ENCODE data around the gene FAH. TPM values are rescaled to one million over a fixed set of nuclear protein-coding genes. Genes with fewer than 3 reads are reported as not detected.

FAH gene
- total RNA-seq, 3 donors from 2014 or later: 19.1 to 21.9 (median 20.0) TPM

DNA sequence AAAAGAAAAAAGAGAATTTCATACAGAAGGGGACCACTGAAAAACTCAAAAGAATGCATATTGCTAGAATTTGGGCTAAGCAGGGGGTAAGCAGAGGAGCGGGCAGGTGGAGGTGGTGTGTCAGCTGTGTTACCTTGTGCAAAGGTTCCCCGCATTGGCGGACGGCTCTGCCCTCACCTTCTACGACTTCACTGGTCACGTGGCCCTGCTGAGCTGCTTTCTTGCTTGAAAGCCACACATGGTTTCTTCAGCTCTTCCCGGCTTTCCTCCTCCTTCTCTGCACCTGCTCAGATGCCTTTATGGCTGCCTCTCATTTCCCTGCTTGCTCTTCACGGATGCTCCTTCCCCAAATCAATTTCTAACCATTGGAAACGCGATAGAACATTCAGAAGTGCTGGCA is 30.5 kb downstream of the FAH start:
- DNase-seq: no peak
- ATAC-seq: no peak
- H3K36me3 ChIP-seq (ENCODE audit: low read depth): no peaks in the 10 kb centered on the region
- intact Hi-C loops (cut with DNase I, micrococcal nuclease): no loop called here
- no peak for TF ChIP-seq CTCF (IDR thresholded peaks at IDR 0.05)
- no peaks in the 10 kb centered on the region for H3K9me3 ChIP-seq
- no peaks in the 10 kb centered on the region for H3K4me1 ChIP-seq (ENCODE audit: low read depth)
- no peak overlapping the region for H3K4me3 ChIP-seq

- H3K4me3 ChIP-seq: no peak overlapping the region
- no peaks in the 10 kb centered on the region for H3K4me1 ChIP-seq (ENCODE audit: low read depth)
- H3K36me3 ChIP-seq (ENCODE audit: low read depth): no peaks in the 10 kb centered on the region
- ATAC-seq (no peak), DNase-seq (no peak)
- TF ChIP-seq CTCF (IDR thresholded peaks at IDR 0.05): no peak
- intact Hi-C loops (cut with DNase I, micrococcal nuclease): no loop called here
- H3K9me3 ChIP-seq: no peaks in the 10 kb centered on the region
These were observed 31.1 kb downstream of the FAH start for GRCh38 chr15:80183886-80184285.

DNA sequence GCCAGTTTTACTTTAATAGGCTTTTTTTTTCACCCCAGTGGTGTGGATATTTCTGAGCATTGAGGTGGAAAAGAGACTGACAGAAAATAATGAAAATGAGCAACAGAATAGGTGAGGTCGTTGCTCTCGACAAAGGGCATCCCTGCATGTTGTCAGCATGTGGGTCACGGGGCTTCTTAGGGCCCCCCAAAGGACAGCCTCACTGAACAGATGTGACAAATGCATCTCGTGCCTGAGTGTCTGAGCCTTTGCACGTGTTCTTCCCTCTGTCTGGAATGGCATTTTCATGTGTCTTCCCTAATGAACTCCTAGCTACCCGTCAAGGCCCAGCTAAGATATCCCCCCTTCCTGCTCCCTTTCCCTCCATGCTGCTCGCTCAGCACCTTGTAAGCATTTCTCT is 31.8 kb downstream of the FAH start:
- ATAC-seq: no peak
- no peak for DNase-seq
- Histone ChIP-seq H3K9me3 (no peaks in the 10 kb centered on the region), H3K4me1 (ENCODE audit: low read depth) (no peaks in the 10 kb centered on the region), H3K36me3 (ENCODE audit: low read depth) (no peaks in the 10 kb centered on the region), H3K4me3 (no peak overlapping the region)
- intact Hi-C loops (cut with DNase I, micrococcal nuclease): no loop called here
- no peak for TF ChIP-seq CTCF (IDR thresholded peaks at IDR 0.05)

- TF ChIP-seq CTCF (IDR thresholded peaks at IDR 0.05): no peak
- H3K9me3 ChIP-seq: no peaks in the 10 kb centered on the region
- ATAC-seq (no peak), DNase-seq (no peak)
- no peak overlapping the region for H3K4me3 ChIP-seq
- no peaks in the 10 kb centered on the region for H3K36me3 ChIP-seq (ENCODE audit: low read depth)
- intact Hi-C loops (cut with DNase I, micrococcal nuclease): no loop called here
- H3K4me1 ChIP-seq (ENCODE audit: low read depth): no peaks in the 10 kb centered on the region
These were observed 32.4 kb downstream of the FAH start for GRCh38 chr15:80185152-80185551.

DNA sequence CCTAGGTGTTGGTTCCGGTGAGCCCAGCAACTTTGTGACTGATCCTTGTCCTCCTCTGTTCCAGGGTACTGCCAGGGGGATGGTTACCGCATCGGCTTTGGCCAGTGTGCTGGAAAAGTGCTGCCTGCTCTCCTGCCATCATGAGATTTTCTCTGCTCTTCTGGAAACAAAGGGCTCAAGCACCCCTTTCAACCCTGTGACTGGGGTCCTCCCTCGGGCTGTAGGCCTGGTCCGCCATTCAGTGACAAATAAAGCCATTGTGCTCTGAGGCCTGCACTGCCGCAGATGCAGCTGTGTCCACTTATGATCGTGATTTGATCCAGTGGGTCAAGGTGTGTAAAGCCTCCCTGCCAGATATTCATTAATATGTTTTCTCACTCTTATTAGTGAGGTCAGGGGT is 33.3 kb downstream of the FAH start:
- intact Hi-C loops (cut with DNase I, micrococcal nuclease): no loop called here
- DNase-seq (no peak), ATAC-seq (no peak)
- Histone ChIP-seq H3K36me3 (ENCODE audit: low read depth) (no peaks in the 10 kb centered on the region), H3K4me3 (no peak overlapping the region), H3K9me3 (no peaks in the 10 kb centered on the region), H3K4me1 (ENCODE audit: low read depth) (no peaks in the 10 kb centered on the region)
- no peak for TF ChIP-seq CTCF (IDR thresholded peaks at IDR 0.05)

GRCh38 chr15:80186597-80186996 is 33.8 kb downstream of the FAH start:
- DNase-seq (no peak), ATAC-seq (no peak)
- no peaks in the 10 kb centered on the region for H3K36me3 ChIP-seq (ENCODE audit: low read depth)
- no peaks in the 10 kb centered on the region for H3K4me1 ChIP-seq (ENCODE audit: low read depth)
- no peaks in the 10 kb centered on the region for H3K9me3 ChIP-seq
- H3K4me3 ChIP-seq: no peak overlapping the region
- intact Hi-C loops (cut with DNase I, micrococcal nuclease): no loop called here
- no peak for TF ChIP-seq CTCF (IDR thresholded peaks at IDR 0.05)

All from mucosa of descending colon (tissue), 3 donors.